Measurements from ENCODE around the gene CCNF.
"Not testable (repeated sequence)": the region's sequence is repeated elsewhere in the genome, so short reads cannot be mapped to it uniquely, and the experiment has no call there.

CCNF gene

GRCh38 chr16:2472885-2473445 lies 43.7 kb downstream of the CCNF start:
- no peak for DNase-seq

GRCh38 chr16:2473446-2473926 lies 44.2 kb downstream of the CCNF start:
- DNase-seq: peak; percentile 32

- DNase-seq: peak; percentile 75
These were observed 45.0 kb downstream of the CCNF start for GRCh38 chr16:2473999-2474876.

- DNase-seq: peak; percentile 90
These were observed 45.7 kb downstream of the CCNF start, which contains the start of gene TBC1D24 for GRCh38 chr16:2474877-2475412. TSS of gene TBC1D24 (plus strand) at chr16:2475127. CDS start at chr16:2496149, 21,022 bp downstream.

- DNase-seq: peak; percentile 66
These were observed 46.4 kb downstream of the CCNF start for GRCh38 chr16:2475413-2476344.

- DNase-seq: no peak
These were observed 47.1 kb downstream of the CCNF start for GRCh38 chr16:2476345-2476720.

GRCh38 chr16:2476741-2477140 lies 47.5 kb downstream of the CCNF start:
- DNase-seq: no peak

- DNase-seq: no peak
These were observed 48.1 kb downstream of the CCNF start for GRCh38 chr16:2477327-2477726.

GRCh38 chr16:2478279-2478678 lies 49.0 kb downstream of the CCNF start:
- peak; percentile 76 for DNase-seq

GRCh38 chr16:2479996-2480395 lies 50.7 kb downstream of the CCNF start:
- not testable (repeated sequence) for DNase-seq

GRCh38 chr16:2480948-2481347 lies 51.7 kb downstream of the CCNF start:
- DNase-seq: no peak

GRCh38 chr16:2481676-2482075 lies 52.4 kb downstream of the CCNF start:
- DNase-seq: no peak

- DNase-seq: no peak
These were observed 53.0 kb downstream of the CCNF start for GRCh38 chr16:2482249-2482648.

- no peak for DNase-seq
These were observed 53.7 kb downstream of the CCNF start for GRCh38 chr16:2482708-2483534.

- DNase-seq: no peak
These were observed 55.0 kb downstream of the CCNF start for GRCh38 chr16:2483939-2484897.

- DNase-seq: no peak
These were observed 55.8 kb downstream of the CCNF start for GRCh38 chr16:2484898-2485508.

- no peak for DNase-seq
These were observed 56.7 kb downstream of the CCNF start for GRCh38 chr16:2485811-2486507.

GRCh38 chr16:2486645-2487516 lies 57.6 kb downstream of the CCNF start:
- DNase-seq: peak; percentile 91

- no peak for DNase-seq
These were observed 58.2 kb downstream of the CCNF start for GRCh38 chr16:2487517-2487842.

All from hematopoietic multipotent progenitor cell treated with erythropoietin and hydrocortisone succinate and interleukin-3 and kit ligand, for 6 days (in vitro differentiated cells).